ENCODE measurements around the gene NLRP9.

DNA sequence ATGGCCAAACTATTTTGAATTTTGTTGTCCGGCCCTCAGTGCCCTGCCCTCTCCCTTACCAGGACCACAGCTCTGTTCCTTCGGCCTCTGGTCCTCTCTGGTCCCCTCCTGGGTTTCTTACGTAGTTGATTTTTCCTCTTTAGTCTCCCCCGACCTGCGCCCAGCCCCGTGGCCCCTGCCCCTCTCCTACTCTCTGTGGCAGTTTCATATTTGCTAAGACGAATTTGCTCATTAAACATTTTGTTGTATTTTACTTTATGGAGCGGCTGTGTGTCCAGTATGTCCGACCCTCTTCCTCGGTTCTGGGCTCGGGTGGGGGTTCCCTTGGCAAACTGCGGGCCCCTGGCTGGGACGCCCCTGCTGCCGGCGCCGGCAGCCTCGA is 63.8 kb downstream of the NLRP9 start:
- TF ChIP-seq, protein P1, sequence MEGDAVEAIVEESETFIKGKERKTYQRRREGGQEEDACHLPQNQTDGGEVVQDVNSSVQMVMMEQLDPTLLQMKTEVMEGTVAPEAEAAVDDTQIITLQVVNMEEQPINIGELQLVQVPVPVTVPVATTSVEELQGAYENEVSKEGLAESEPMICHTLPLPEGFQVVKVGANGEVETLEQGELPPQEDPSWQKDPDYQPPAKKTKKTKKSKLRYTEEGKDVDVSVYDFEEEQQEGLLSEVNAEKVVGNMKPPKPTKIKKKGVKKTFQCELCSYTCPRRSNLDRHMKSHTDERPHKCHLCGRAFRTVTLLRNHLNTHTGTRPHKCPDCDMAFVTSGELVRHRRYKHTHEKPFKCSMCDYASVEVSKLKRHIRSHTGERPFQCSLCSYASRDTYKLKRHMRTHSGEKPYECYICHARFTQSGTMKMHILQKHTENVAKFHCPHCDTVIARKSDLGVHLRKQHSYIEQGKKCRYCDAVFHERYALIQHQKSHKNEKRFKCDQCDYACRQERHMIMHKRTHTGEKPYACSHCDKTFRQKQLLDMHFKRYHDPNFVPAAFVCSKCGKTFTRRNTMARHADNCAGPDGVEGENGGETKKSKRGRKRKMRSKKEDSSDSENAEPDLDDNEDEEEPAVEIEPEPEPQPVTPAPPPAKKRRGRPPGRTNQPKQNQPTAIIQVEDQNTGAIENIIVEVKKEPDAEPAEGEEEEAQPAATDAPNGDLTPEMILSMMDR (IDR thresholded peaks at IDR 0.05): no peak
- TF ChIP-seq POLR2A (IDR thresholded peaks at IDR 0.05): no peak

Data from suprapubic skin (tissue), 3 donors.